HTERT RPE-1 (cell line): ENCODE data around the gene CELSR1.

ENCODE experiments used
- in situ Hi-C: fragments of 300-500 bp; cut with MboI; formaldehyde crosslinking; loops from 4 replicates; pipeline ENCODE4 v1.14.3; 2020; ENCODE audit warnings: low sequenced_read_pairs

Gene CELSR1

GRCh38 chr22:46576556-46577367 is 39.3 kb upstream of the CELSR1 start:
- in situ Hi-C loops = no loop called here

GRCh38 chr22:46575911-46576555 is 38.6 kb upstream of the CELSR1 start:
- in situ Hi-C loops = no loop called here

DNA sequence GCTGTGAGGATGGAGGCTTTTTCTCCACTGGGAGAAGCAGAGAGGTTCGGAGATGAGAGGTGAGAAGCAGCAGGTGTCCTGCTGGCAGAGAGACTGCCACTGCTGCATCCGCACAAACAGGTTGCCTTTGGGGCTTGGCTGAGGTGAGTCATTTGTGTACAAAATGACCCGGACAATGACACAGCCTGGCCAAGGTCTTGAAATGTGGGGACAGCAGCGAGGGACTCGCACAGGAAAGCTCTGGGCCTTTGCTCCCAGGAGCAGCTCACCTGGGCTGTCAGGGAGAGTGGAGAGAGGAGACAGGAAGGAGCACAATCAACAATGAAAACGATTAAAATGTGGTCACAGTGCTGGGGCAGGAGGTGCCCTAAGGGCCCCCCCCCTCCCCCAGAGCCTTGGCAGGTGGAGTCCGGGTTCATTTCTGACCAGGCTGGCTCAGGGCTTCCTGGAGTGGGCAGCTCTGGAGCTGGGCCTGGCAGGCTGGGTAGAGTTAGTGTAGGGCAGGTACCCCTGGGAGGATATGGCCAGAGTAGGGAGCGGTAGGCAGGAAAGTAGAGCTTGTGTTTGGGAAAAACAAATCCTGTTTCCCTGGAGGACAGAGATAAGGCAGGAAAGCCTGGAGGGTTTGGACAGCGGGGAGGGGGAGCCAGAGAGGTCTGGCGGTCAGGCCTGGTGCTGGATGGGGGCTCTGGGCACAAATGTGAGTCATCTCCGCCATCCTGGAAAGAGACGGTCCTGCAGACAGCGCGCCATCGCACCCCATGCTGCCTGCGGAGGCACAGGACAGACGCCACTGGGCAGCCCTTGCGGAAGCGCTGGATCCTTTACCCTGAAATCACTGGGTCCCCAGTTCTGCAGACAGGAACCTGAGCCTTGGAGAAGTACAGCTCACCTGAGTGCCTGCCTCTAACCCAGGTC is 37.8 kb upstream of the CELSR1 start:
- in situ Hi-C loops = no loop called here

GRCh38 chr22:46574438-46574992 is 37.1 kb upstream of the CELSR1 start:
- in situ Hi-C loops = no loop called here

GRCh38 chr22:46573781-46574437 is 36.5 kb upstream of the CELSR1 start:
- in situ Hi-C loops = no loop called here

GRCh38 chr22:46572911-46573780 is 35.7 kb upstream of the CELSR1 start:
- in situ Hi-C loops = no loop called here

GRCh38 chr22:46571642-46572250 is 34.3 kb upstream of the CELSR1 start:
- in situ Hi-C loops = no loop called here

- in situ Hi-C loops = no loop called here
These were observed 32.7 kb upstream of the CELSR1 start for GRCh38 chr22:46569848-46570695.

DNA sequence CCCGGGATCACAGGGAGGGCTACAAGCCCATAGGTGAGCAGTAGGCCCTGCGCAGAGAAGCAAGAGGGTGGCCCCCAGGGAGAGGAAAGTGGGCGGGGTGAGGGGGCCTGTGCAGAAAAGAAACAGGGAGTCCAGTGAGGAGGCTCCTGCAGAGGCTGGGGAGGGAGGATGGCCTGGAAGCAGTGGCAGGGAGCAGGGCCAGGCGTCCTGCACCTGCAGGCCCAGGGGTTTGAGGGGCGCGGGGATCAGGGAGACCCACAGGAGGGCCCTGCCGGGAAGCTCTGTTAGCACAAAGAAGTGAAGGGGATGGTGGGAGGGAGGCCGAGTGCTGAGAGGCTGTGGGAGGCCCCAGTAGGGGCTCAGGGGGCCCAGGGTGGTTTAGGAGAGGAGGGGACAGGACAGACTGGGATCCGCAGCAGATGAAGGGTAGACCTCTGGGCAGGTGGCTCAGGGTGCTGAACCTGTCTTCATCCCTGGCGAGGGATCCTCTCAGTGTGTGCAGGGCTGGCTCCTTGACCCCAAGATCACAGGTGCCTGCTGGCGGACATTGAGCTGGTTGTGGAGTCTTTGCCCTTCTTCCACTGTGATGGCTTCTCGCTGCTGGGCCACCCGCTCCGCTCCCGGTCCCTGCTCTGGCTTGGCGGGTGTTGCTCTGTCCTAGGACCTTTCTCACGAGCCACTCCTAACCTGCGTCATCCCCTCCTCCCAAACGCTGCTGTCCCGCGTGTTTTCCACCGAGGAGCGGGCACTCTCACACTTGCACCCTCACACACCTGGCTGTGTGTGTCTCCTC is 31.8 kb upstream of the CELSR1 start:
- in situ Hi-C loops = no loop called here

- in situ Hi-C loops = no loop called here
These were observed 30.8 kb upstream of the CELSR1 start for GRCh38 chr22:46568102-46568809.

DNA sequence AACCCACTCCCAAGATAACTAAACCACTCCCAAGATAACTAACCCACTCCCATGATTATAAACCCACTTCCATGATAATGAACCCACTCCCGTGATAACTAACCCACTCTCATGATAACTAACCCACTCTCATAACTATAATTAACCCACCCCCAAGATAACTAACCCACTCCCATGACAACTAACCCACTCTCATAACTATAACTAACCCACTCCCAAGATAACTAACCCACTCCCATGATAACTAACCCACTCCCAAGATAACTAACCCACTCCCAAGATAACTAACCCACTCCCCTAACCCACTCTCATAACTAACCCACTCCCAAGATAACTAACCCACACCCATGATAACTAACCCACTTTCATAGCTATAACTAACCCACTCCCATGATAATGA is 30.1 kb upstream of the CELSR1 start:
- in situ Hi-C loops = no loop called here

DNA sequence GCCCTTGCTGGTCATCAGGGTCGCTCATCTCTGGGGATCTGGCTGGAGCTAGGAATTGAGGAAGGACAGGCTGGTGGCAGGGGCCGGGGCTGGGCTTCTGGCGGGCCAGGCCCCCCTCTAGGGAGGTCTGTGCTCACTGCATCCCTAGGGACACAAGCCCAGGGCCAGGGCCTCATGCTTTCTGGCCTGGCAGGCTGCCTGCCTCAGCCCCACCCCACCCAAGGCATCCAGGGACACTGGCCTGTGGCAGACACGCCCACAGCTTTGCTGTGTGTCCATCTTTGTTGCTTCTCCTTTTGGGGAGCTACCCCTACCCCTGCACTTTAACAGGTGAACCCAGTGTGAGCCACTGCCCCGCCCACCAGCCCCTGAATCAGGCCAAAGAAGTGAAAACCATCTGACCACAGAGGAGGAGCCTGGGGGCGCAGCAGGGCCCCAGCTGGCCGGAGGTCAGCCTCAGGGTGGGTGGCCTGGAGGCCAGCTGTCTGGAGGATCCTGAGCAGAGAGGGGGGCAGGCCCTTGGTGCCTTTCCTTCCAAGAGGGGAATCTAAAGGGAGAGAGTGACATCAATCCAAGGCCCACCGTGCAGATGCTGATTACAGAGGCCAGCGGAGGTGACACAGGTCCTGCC is 26.8 kb upstream of the CELSR1 start:
- in situ Hi-C loops = no loop called here

DNA sequence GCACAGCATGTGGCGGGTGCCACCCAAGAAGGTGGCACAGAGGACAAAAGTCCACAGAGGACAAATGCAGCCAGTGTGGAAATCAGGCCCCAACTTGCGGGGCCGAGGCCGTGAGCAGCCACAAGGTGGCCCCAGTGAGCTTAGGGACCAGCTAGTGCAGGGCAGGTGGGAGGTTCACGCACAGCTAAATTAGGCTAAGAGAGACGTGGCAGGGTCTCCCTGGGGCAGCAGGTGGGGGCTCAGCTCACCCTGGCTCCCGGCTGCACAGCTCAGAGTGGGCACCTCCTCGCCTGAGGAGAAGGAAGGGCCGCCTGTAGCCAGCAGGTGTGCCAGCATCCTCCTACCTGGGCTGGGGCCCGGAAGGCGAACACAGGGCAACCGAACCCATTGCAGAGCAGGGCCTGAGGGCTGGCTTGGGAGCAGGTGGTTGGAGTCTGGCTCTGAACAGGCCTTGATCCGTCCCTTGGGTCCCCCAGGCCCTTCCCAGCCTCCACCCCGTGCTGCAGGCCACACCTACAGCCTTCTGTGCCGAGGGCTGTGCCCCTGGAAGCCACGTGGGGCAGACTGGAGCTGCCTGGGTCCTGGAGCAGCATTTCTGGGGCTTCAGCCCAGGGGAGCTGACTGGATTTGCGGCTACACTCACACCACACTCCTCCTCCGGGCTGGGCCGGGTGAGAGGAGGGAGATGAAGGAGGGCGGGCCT is 26.1 kb upstream of the CELSR1 start:
- in situ Hi-C loops = no loop called here

DNA sequence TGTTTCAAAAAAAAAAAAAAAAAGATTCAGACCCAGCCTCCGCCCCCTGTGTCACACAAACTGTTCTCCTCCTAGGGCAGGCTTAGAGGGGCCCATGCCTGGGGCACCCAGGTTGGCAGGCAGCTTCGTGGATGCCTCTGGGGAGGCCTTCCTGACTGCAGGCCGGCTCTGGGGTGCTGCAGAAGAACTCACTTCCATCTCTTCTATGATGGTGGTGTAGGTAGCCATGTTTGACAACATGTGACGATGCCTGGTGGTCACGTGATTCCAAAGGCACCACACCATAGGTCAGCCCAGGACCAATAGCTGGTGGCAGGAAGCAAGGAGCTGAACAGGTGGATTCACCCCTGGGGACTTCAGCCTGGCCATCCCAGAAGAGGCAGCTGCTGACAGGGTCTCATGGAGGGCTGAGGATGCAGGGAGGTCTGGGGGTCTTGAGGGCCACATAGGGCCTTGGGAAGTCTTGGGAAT is 24.1 kb upstream of the CELSR1 start:
- in situ Hi-C loops = no loop called here

- in situ Hi-C loops = no loop called here
These were observed 23.4 kb upstream of the CELSR1 start for GRCh38 chr22:46560696-46561295.
